NCI-H524 (cell line): ENCODE data around the gene CDKN1B.
"Not testable (repeated sequence)": the region's sequence is repeated elsewhere in the genome, so short reads cannot be mapped to it uniquely, and the experiment has no call there.

Experiments
- DNase-seq, 2 experiments: peaks; one replicate each; lab custom pipeline; 2025; lab: John Stamatoyannopoulos, UW

CDKN1B gene

GRCh38 chr12:12724421-12725085 lies 7.4 kb downstream of the CDKN1B start:
- peak in 1 of 2 experiments; percentile 58 for DNase-seq

GRCh38 chr12:12725086-12725955 lies 8.2 kb downstream of the CDKN1B start:
- DNase-seq: peak; percentile 96

- peak in 1 of 2 experiments; percentile 27 for DNase-seq
Measured at GRCh38 chr12:12725956-12726554, 8.9 kb downstream of the CDKN1B start.

- peak in 1 of 2 experiments; percentile 20 for DNase-seq
Measured at GRCh38 chr12:12726555-12727093, 9.5 kb downstream of the CDKN1B start.

GRCh38 chr12:12731178-12731577 lies 14.0 kb downstream of the CDKN1B start:
- DNase-seq: no peak

GRCh38 chr12:12731785-12732184 lies 14.6 kb downstream of the CDKN1B start:
- no peak for DNase-seq

GRCh38 chr12:12733118-12733517 lies 15.9 kb downstream of the CDKN1B start:
- DNase-seq: no peak

GRCh38 chr12:12734054-12734453 lies 16.9 kb downstream of the CDKN1B start:
- no peak for DNase-seq

GRCh38 chr12:12734561-12735071 lies 17.4 kb downstream of the CDKN1B start:
- no peak for DNase-seq

- no peak for DNase-seq
Measured at GRCh38 chr12:12735301-12735700, 18.1 kb downstream of the CDKN1B start.

- no peak for DNase-seq
Measured at GRCh38 chr12:12736759-12737676, 19.9 kb downstream of the CDKN1B start.

GRCh38 chr12:12738152-12738551 lies 21.0 kb downstream of the CDKN1B start:
- not testable (repeated sequence) for DNase-seq

- DNase-seq: peak in 1 of 2 experiments; percentile 63
Measured at GRCh38 chr12:12741660-12742059, 24.5 kb downstream of the CDKN1B start.

- no peak for DNase-seq
Measured at GRCh38 chr12:12744546-12745305, 27.6 kb downstream of the CDKN1B start.

GRCh38 chr12:12745576-12746211 lies 28.5 kb downstream of the CDKN1B start:
- peak; percentile 30 to 81 for DNase-seq

- DNase-seq: no peak
Measured at GRCh38 chr12:12747278-12747677, 30.1 kb downstream of the CDKN1B start.

- no peak for DNase-seq
Measured at GRCh38 chr12:12748044-12748443, 30.9 kb downstream of the CDKN1B start.

GRCh38 chr12:12749433-12749832 lies 32.3 kb downstream of the CDKN1B start:
- DNase-seq: no peak

- no peak for DNase-seq
Measured at GRCh38 chr12:12755923-12756322, 38.8 kb downstream of the CDKN1B start.

- DNase-seq: no peak
Measured at GRCh38 chr12:12757121-12757520, 40.0 kb downstream of the CDKN1B start.
